Measurements from ENCODE around the gene ARHGAP35. TPM values are rescaled to one million over a fixed set of nuclear protein-coding genes. Genes with fewer than 3 reads are reported as not detected.

The ARHGAP35 gene
- total and polyA plus RNA-seq, 10 of the 15 experiments (the other 5 are each of a cell fraction or from before 2014, with no cell fraction given) = 0.85 to 29.9 (median 11.5) TPM

DNA sequence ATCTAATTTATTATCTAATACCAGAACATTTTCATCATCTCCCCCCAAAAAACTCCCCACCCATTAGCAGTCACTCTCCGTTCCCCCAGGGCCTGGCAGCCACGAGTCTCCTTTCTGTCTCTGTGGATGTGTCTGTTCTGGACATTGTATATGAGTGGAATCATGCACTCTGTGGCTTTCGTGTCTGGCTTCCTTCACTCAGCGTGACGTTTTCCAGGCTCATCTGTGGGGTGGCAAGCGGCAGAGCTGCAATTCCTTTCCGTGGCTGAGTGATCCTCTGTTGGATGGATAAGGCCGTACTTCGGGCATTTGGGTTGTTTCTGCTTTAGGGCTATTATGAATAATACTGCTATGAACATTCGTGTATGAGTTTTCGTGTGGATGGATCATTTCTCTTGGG lies 13.3 kb upstream of the ARHGAP35 start (continued):
- TF ChIP-seq PRDM15 (CRISPR knock-in tag; IDR thresholded peaks at IDR 0.05) = no peak
- TF ChIP-seq RBBP5 (conservative IDR thresholded peaks at IDR 0.05) = no peak
- TF ChIP-seq TCF7 (IDR thresholded peaks at IDR 0.05; ENCODE audit: borderline replicate concordance) = no peak

DNA sequence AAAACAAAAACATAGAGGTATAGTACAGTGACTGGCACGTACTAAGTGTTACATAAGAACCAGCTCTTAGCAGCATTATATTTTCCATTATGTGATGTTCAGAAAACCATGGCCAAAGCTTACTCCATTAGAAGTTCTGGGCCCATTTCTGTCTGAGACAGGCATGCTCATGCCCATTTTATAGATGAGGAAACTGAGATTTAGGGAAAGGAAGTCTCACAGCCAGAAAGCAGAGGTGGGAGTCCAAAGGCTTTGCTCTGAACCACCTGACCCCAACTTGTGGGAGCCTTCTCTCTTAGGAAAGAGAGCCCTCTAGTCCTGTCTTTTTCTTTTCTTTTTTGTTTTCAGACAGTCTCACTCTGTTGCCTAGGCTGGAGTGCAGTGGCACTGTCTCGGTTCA lies 12.4 kb upstream of the ARHGAP35 start:
- intact Hi-C loops (cut with micrococcal nuclease; ENCODE audit: unreplicated experiment) (no loop called here), in situ Hi-C loops (cut with MboI) (no loop called here)
- Histone ChIP-seq H3K4me1 (ENCODE audit: control insufficient read depth, insufficient read depth, low read length) (peaks cover 3% of the 10 kb centered on the region; the same call in 1 of the 2 replicates), H3K9me3 (replicated peaks; ENCODE audit: control insufficient read depth, insufficient read depth, low read length) (no peaks in the 10 kb centered on the region), H3K79me2 (ENCODE audit: control insufficient read depth, insufficient read depth, low read length) (peaks cover 14% of the 10 kb centered on the region), H3K9ac (ENCODE audit: control insufficient read depth, insufficient read depth, low read length) (no peak overlapping the region), H3K4me2 (ENCODE audit: control insufficient read depth, insufficient read depth) (no peak overlapping the region), H3K27ac (ENCODE audit: control insufficient read depth, insufficient read depth) (no peak overlapping the region), H4K20me1 (ENCODE audit: control insufficient read depth, insufficient read depth) (no peaks in the 10 kb centered on the region), H2AFZ (ENCODE audit: control insufficient read depth, low read depth, low read length) (no peak overlapping the region), H3K27me3 (replicated peaks in 1 of 2; ENCODE audit: control insufficient read depth in 2 of 2, insufficient read depth in 2 of 2, low read length in 1 of 2) (no peaks in the 10 kb centered on the region), H3K36me3 (ENCODE audit: control insufficient read depth in 2 of 2, insufficient read depth in 2 of 2, low read length in 1 of 2) (peaks cover 0 to 9% of the 10 kb centered on the region in 2 experiments; a peak in 2 of 4 replicates), H3K4me3 (no peak overlapping the region)
- 66% methylated on average over 2 of the region's 2 CpGs for WGBS (ENCODE audit: insufficient coverage, insufficient replicate concordance, low lambda C conversion rate, missing lambda C conversion rate)
- TF ChIP-seq RAD21 (IDR thresholded peaks at IDR 0.05; ENCODE audit: insufficient read depth, low read depth, low read length) (no peak), CEBPB (IDR thresholded peaks at IDR 0.05; ENCODE audit: borderline replicate concordance in 1 of 2, low read depth in 2 of 2, low read length in 2 of 2) (no peak), WRNIP1 (IDR thresholded peaks at IDR 0.05; ENCODE audit: borderline replicate concordance, low read depth, low read length) (no peak), TCF3 (IDR thresholded peaks at IDR 0.05; ENCODE audit: borderline replicate concordance, insufficient read depth, low read depth, low read length) (no peak), TCF12 (IDR thresholded peaks at IDR 0.05; ENCODE audit: low read depth, low read length) (no peak), TCF7 (IDR thresholded peaks at IDR 0.05; ENCODE audit: borderline replicate concordance) (no peak), ZBED1 (IDR thresholded peaks at IDR 0.05; ENCODE audit: borderline replicate concordance) (no peak), RFX5 (IDR thresholded peaks at IDR 0.05; ENCODE audit: low read depth, low read length) (no peak), ZNF274 (IDR thresholded peaks at IDR 0.05; ENCODE audit: insufficient read depth, insufficient read length) (no peak), ASH2L (IDR thresholded peaks at IDR 0.05; ENCODE audit: borderline replicate concordance, low read depth) (no peak)
- TF ChIP-seq, protein P1, sequence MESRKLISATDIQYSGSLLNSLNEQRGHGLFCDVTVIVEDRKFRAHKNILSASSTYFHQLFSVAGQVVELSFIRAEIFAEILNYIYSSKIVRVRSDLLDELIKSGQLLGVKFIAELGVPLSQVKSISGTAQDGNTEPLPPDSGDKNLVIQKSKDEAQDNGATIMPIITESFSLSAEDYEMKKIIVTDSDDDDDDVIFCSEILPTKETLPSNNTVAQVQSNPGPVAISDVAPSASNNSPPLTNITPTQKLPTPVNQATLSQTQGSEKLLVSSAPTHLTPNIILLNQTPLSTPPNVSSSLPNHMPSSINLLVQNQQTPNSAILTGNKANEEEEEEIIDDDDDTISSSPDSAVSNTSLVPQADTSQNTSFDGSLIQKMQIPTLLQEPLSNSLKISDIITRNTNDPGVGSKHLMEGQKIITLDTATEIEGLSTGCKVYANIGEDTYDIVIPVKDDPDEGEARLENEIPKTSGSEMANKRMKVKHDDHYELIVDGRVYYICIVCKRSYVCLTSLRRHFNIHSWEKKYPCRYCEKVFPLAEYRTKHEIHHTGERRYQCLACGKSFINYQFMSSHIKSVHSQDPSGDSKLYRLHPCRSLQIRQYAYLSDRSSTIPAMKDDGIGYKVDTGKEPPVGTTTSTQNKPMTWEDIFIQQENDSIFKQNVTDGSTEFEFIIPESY (IDR thresholded peaks at IDR 0.05) = no peak
- ChIA-PET POLR2A (no interaction called here), SMC1A (ENCODE audit: uncharacterized antibody, unreplicated experiment) (no interaction called here), CTCF (interaction anchor here (13.4 kb wide), 1 partner anchor 97 kb away, joined by 134 read pairs; no protein-coding TSS in a partner anchor), RAD21 (ENCODE audit: unreplicated experiment) (no interaction called here)
- FAIRE-seq (no peak), ATAC-seq (no peak), DNase-seq (ENCODE audit: low read depth, low spot score) (no peak)
- no TSS peak for BruUV-seq (replicated peaks)

Measured in GM12878 (cell line).